ENCODE data around the gene AKAP7. TPM values are rescaled to one million over a fixed set of nuclear protein-coding genes. Genes with fewer than 3 reads are reported as not detected.
"Not testable (repeated sequence)": the region's sequence is repeated elsewhere in the genome, so short reads cannot be mapped to it uniquely, and the experiment has no call there.

AKAP7 gene
- total RNA-seq, 4 donors from 2014 or later, result 6.2 to 18.7 (median 8.4) TPM

DNA sequence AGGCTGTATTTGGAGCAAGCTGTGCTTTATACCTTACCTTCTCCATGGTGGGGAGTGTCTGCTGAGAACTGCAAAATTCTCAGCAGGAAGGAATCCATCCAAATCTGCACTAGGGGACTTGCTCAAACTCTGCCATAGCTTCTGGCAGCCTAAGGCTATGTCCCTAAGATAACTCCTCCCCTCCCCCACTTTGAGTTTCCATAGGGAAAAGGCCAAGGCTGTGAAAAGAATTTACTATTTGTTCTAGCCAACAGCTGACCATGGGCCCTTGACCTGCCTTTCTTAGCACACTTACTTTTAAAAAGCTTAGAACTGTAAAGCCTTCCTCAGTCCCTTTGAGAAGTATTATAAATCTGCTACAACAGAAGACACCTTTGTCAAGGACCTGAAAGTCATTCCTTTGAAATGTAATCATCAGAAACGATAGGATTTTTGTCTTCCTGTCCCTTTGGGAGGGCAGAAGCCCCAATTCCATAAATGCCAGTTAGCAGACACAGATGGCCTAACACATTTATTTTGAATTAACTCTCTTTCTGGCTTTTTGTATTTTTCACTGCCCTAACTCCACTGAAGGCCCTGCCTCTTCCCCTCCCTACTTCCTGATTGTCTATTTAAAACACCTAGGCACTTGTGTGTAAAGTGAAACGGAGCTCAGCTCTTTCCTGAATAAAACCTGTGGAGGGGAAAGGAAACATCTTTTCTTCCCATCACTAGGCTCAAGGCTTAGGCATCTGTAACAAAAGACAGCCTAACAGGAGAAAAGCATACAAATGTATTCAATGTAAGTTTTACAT, 157.1 kb downstream of the AKAP7 start:
- 35% methylated on average over 2 of the region's 2 CpGs for WGBS
- H3K4me1 ChIP-seq, result no peaks in the 10 kb centered on the region
- intact Hi-C loops (cut with DNase I), result no loop called here
- H3K36me3 ChIP-seq, result no peaks in the 10 kb centered on the region
- no peak overlapping the region for H3K4me3 ChIP-seq
- TF ChIP-seq EP300 (IDR thresholded peaks at IDR 0.05) (no peak), POLR2A (IDR thresholded peaks at IDR 0.05; ENCODE audit: low read depth) (no peak), POLR2AphosphoS5 (IDR thresholded peaks at IDR 0.05) (no peak)
- TF ChIP-seq, protein P1, sequence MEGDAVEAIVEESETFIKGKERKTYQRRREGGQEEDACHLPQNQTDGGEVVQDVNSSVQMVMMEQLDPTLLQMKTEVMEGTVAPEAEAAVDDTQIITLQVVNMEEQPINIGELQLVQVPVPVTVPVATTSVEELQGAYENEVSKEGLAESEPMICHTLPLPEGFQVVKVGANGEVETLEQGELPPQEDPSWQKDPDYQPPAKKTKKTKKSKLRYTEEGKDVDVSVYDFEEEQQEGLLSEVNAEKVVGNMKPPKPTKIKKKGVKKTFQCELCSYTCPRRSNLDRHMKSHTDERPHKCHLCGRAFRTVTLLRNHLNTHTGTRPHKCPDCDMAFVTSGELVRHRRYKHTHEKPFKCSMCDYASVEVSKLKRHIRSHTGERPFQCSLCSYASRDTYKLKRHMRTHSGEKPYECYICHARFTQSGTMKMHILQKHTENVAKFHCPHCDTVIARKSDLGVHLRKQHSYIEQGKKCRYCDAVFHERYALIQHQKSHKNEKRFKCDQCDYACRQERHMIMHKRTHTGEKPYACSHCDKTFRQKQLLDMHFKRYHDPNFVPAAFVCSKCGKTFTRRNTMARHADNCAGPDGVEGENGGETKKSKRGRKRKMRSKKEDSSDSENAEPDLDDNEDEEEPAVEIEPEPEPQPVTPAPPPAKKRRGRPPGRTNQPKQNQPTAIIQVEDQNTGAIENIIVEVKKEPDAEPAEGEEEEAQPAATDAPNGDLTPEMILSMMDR (IDR thresholded peaks at IDR 0.05), result no peak
- no peak for DNase-seq (ENCODE audit: extremely low spot score)
- no peak overlapping the region for H3K27ac ChIP-seq (replicated peaks in 1 of 4)
- H3K9me3 ChIP-seq, result no peaks in the 10 kb centered on the region
- H3K27me3 ChIP-seq, result no peaks in the 10 kb centered on the region

DNA sequence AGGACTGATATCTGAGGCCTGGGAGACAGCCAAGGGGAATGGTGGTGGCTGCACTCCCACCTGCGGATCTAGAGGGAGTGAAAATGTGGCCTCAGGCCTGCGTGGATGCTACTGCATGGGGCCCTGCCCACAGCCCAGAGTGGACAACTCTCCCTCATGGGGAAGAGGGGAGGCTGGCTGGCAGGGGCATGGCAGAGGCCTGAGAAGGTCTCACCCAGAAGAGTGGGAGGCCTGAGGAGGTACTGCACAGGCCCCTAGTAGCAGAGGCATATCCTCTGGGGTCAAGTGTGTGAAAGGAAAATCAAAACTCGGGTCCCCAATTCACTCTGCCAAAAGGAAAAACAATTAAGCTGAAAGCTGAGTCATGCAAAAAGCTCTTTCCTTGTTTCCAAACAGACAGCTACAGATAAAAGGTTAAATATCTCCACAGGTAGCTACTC, 158.2 kb downstream of the AKAP7 start:
- Histone ChIP-seq H3K9me3 (no peaks in the 10 kb centered on the region), H3K27me3 (no peaks in the 10 kb centered on the region), H3K36me3 (no peaks in the 10 kb centered on the region), H3K4me3 (no peak overlapping the region), H3K4me1 (no peaks in the 10 kb centered on the region), H3K27ac (replicated peaks in 1 of 4) (no peak overlapping the region)
- DNase-seq (ENCODE audit: extremely low spot score), result no peak
- 68% methylated on average over 3 of the region's 3 CpGs for WGBS
- intact Hi-C loops (cut with DNase I), result no loop called here
- TF ChIP-seq EP300 (IDR thresholded peaks at IDR 0.05) (no peak), POLR2A (IDR thresholded peaks at IDR 0.05; ENCODE audit: low read depth) (no peak), POLR2AphosphoS5 (IDR thresholded peaks at IDR 0.05) (no peak)
- TF ChIP-seq, protein P1 (IDR thresholded peaks at IDR 0.05), result no peak

DNA sequence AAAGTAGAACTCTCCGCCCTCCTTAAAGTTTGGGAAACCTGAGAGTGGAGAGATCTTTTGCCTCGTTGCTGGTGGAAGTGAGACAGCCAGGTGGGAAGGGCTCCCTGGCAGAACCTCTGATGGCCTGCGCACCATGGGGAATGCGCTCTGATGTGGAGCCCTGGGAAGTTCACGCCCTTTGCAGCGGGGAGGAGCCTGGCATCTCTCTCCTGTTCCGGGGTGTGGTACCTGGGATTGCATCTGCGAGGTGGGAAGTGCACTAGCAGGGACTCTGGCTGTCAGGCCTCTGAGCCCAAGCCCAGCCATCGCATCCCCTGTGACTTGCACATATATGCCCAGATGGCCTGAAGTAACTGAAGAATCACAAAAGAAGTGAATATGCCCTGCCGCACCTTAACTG, 159.8 kb downstream of the AKAP7 start:
- no peak for DNase-seq (ENCODE audit: extremely low spot score)
- Histone ChIP-seq H3K36me3 (no peaks in the 10 kb centered on the region), H3K4me3 (no peak overlapping the region), H3K4me1 (no peaks in the 10 kb centered on the region), H3K27ac (replicated peaks in 1 of 4) (no peak overlapping the region), H3K9me3 (no peaks in the 10 kb centered on the region), H3K27me3 (no peaks in the 10 kb centered on the region)
- TF ChIP-seq EP300 (IDR thresholded peaks at IDR 0.05), result no peak
- TF ChIP-seq POLR2A (IDR thresholded peaks at IDR 0.05; ENCODE audit: low read depth), result no peak
- TF ChIP-seq POLR2AphosphoS5 (IDR thresholded peaks at IDR 0.05), result no peak
- TF ChIP-seq, protein P1 (IDR thresholded peaks at IDR 0.05), result no peak
- 98% methylated on average over 5 of the region's 10 CpGs for WGBS
- intact Hi-C loops (cut with DNase I), result no loop called here

DNA sequence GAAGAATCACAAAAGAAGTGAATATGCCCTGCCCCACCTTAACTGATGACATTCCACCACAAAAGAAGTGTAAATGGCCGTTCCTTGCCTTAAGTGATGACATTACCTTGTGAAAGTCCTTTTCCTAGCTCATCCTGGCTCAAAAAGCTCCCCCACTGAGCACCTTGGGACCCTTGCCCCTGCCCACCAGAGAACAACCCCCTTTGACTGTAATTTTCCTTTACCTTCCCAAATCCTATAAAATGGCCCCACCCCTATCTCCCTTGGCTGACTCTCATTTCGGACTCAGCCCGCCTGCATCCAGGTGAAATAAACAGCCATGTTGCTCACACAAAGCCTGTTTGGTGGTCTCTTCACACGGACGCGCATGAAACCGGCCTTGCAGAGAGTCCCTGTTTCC, 165.6 kb downstream of the AKAP7 start:
- H3K4me3 ChIP-seq; H3K36me3 ChIP-seq; H3K27me3 ChIP-seq; H3K27ac ChIP-seq (replicated peaks in 1 of 4); H3K9me3 ChIP-seq; intact Hi-C loops (cut with DNase I); DNase-seq (ENCODE audit: extremely low spot score); H3K4me1 ChIP-seq: not testable (repeated sequence)
- 97% methylated on average over 7 of the region's 7 CpGs for WGBS

DNA sequence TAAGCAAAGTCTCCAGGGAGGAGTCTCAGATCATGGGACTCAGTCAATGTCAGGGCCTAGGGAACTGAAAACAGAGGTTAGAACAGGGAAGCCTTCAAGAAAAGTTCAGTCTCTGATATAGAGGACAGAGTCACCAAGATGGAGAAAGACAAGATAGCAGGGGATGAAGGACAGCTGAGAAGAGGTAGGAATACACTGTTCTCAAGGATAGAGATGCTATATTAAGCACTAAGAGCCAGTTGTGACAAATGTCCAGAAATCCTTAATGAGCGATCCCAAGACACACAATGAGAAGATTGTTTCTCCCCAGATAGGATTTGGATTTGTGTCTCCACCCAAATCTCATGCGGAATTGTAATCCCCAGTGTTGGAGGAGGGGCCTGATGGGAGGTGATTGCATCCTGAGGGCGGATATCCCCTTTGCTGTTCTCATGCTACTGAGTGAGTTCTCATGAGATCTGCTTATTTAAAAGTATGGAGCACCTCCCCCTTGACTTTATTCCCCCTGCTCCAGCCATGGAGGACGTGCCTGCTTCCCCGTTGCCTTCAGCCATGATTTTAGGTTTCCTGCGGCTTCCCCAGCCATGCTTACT, 168.2 kb downstream of the AKAP7 start:
- H3K27ac ChIP-seq (replicated peaks in 1 of 4), result no peak overlapping the region
- intact Hi-C loops (cut with DNase I), result no loop called here
- no peaks in the 10 kb centered on the region for H3K4me1 ChIP-seq
- no peaks in the 10 kb centered on the region for H3K36me3 ChIP-seq
- no peak for TF ChIP-seq POLR2A (IDR thresholded peaks at IDR 0.05; ENCODE audit: low read depth)
- no peak for TF ChIP-seq EP300 (IDR thresholded peaks at IDR 0.05)
- TF ChIP-seq, protein P1 (IDR thresholded peaks at IDR 0.05), result no peak
- no peak for TF ChIP-seq POLR2AphosphoS5 (IDR thresholded peaks at IDR 0.05)
- no peaks in the 10 kb centered on the region for H3K9me3 ChIP-seq
- WGBS, result 87% methylated on average over 6 of the region's 6 CpGs
- no peak for DNase-seq (ENCODE audit: extremely low spot score)
- no peaks in the 10 kb centered on the region for H3K27me3 ChIP-seq
- H3K4me3 ChIP-seq, result no peak overlapping the region
